ENCODE results near the gene KDM3A.

KDM3A gene

DNA sequence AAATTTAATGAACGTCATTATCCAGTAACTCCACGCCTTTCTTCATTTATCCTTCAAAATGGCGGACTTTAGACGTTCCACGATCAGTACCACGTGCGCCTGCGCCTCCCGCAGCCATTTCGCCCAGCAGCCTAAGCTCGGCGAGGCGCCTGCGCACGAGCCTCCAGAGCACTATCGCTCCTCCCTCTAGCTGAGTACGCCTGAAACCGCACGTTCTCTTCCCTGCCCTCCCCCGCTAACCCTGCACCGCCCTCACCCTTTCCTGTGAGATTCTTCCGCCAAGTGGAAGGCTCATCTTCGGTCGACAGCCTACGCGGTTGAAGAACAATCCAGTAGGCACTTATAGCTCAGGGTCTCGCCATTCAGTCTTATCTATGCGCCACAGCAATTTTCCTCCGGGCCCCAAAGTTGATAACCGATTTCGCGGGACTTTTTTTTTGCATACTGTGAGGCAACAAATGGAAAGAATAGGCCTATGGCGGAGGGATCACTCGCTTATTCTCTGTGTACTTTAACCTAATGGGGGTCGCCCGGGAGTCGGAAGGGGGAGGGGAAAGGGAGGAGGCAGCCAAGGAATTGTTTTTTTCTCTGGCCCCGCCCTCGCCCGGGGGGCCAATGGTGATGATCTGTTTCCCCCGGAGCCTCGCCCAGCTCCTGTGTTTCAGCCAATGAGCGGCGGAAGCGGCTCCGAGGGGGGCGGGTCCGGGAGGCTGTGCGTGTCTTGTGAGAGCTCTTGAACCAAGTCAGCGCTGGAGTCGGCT, at the start of gene KDM3A:
KDM3A (plus strand) TSS at position 741 of the 761 bp plus-strand sequence. CDS start 677 bp downstream, outside the sequence.
- intact Hi-C loops (cut with DNase I) = loop anchor here (2.0 to 10.0 kb wide), 2 partner anchors 182 to 246 kb away; partner anchors contain the start of genes IMMT, MRPL35 and RNF103
- DNase-seq = peak; percentile 96 to 100 (median 99)

- intact Hi-C loops (cut with DNase I) = no loop called here
- no peak for DNase-seq
Observed at GRCh38 chr2:86392873-86393518, 48.2 kb upstream of the KDM3A start.

- no peak for DNase-seq
- intact Hi-C loops (cut with DNase I) = no loop called here
Observed at GRCh38 chr2:86393521-86394491, 47.4 kb upstream of the KDM3A start.

DNA sequence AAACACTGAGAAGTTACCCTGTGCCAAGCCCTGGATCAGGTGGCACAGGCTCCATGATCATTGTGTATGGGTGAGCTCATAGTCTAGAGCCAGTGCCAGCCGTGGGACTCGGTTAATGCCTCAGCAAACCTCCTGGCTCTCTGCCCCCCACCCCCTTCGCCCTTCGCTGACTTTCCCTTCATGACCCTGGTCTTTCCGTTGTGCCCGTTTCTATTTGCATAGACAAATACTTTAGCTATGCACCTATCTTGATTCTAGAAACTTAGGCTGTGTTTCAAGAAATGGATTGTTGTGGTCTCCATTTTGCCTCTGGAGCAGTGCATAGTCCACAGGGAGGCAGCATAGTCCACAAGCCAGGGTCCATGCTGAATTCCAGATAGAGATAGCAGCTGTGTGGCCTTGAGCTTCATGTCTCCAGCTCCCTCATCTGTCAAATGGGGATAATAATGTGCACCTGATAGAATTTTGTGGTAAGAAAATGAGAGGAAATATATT, 44.8 kb upstream of the KDM3A start:
- intact Hi-C loops (cut with DNase I) = no loop called here
- peak in 41 of 42 donors; percentile 12 to 81 (median 55) for DNase-seq

DNA sequence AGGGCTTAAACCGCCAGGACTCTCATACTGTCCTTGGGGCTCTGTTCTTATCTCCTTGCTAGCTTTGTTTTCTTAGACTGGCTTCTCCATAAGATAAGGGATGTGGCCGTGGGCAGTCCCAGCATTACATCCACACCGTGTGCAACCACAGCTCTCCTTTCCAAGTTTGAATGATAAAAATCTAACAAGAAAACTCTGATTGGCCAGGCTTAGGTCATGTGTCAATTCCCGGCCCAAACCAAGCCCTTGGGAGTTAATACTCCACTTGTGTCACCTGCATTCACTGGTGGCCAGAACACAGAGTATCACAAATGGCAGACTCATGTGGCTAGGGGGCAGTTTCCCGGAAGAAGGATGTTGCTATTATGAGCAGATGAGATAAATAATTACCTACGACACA, 43.2 kb upstream of the KDM3A start:
- intact Hi-C loops (cut with DNase I) = no loop called here
- no peak for DNase-seq

DNA sequence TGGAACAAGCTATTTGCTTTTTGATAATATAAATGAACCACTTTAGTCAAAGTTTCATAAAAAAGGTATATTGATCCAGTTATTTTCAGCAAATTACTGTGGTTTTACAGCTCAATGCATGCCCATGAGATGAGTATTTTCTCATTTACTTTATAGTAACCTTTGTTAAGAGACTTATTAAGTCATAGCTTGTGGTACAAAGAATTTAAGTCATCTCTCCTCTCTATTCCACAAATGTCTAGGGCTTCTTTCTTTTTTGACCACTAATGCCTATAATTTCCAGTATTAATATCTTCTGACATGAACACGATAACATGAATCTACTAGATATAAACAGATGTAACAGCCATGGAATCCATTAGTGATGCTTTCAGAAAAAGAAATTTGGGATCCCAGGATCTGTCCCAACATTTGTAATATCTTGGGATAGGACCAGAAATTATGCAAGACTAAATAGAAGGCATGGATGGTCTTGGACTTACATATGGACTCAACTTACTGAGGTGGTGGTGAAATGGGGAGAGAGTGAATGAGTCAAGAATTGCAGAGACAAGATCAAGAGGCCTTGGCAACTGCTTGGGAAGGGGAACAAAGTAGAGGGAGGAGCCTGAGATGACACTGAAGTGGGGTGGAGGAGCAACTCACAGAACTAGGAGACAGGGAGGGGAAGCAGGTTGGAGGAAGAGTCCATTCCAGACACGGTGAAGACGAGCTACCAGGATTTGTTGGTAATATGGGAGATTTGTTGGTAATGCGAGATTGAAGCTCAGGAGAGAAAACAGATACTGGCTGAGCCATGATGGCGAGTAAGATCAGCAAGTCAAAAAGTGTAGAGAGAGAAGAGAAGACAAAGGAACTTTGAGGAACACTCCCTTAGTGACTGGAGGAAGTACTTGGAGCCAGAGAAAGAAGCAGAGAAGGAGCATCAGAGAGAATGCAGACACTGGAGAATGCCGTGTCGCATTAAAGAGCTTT, 42.4 kb upstream of the KDM3A start:
- DNase-seq = no peak
- intact Hi-C loops (cut with DNase I) = no loop called here

GRCh38 chr2:86400321-86400720, 40.9 kb upstream of the KDM3A start:
- no peak for DNase-seq
- intact Hi-C loops (cut with DNase I) = no loop called here

DNA sequence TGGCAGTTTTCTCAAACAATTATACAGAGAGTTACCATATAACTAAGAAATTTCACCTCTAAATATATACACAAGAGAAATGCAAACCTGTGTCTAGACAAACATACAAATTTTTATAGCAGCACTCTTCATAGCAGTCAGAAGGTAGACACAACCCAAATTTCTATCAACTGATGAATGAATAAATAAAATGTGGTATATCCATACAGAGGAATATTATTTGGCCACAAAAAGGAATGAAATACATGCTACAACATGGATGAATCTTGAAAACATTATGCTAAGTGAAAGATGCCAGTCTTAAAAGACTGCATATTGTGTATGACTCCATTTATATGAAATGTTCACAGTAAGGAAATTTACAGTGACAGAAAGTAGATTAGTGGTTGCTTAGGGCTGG, 30.6 kb upstream of the KDM3A start:
- intact Hi-C loops (cut with DNase I) = no loop called here
- DNase-seq = no peak

DNA sequence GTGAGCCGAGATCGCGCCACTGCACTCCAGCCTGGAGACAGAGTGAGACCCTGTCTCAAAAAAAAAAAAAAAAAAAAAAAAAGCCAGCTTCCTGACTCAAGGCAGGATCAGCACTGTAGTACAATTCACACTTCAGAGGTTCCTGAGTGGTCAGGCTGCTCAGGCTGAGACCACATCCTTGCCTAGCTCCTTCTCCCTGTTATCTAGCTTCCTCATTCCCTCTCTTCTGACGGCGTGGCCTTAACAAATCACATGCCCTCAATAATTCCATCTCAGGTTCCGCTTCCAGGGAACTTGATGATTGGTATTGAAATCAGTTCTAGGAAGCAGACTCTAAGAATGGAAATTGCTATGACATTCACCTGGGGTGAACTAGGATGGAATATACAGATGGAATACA, 29.8 kb upstream of the KDM3A start:
- intact Hi-C loops (cut with DNase I) = no loop called here
- no peak for DNase-seq

DNA sequence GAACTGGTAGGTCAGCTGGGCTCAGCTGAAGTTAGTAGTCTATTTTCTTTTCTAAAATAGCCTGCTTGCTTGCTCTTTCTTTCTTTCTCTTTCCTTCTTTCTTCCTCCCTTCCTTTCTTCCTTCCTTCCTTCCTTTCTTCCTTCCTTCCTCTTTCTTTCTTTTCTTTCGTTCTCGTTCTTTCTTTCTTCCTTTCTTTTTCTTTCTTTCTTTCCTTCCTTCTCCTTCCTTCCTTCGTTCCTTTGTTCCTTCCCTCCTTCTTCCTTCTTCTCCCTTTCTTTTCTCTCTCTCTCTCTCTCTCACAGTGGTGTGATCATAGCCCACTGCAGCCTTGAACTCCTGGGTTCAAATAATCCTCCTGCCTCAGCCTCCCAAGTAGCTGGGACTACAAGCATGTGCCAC, 29.2 kb upstream of the KDM3A start:
- no peak for DNase-seq
- intact Hi-C loops (cut with DNase I) = no loop called here

DNA sequence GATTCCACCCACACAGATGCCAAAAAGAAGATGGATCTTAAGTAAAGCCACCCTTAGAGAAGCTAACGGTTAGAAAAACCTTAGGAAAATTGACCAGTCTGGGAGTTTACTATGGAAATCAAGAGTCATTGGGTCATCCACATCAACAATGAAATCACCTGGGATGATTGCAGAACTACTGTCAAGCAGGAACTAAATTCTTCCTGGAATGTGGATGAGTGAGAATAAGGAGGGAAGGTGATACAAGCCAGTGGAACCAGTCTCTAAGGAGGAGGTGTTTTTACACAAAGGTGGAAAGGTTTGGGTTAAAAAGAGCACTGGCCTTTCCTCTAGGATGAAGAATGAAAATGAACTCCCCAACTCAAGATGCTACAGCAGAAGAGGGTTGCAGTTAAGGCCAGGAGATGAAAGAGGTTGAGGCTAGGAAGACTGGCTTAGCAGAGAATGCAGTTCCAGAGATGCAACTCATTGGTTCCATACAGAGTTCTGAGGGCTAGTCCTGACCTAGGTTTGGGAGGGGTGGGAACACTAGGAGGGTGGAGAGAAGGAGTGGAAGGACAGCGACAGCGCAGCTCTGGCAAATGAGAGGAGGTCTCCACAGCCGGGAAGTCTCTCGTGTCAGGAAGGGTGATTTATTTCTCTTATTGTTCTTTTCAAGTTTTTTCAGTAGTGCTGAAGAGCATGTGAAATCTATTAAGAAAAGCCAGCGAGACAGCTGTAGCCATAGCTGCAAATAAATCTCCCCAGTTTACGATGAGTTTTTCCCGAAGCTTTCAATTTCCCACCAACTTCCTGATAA, 27.7 kb upstream of the KDM3A start:
- intact Hi-C loops (cut with DNase I) = no loop called here
- no peak for DNase-seq

GRCh38 chr2:86414996-86415395, 26.2 kb upstream of the KDM3A start:
- no peak for DNase-seq
- intact Hi-C loops (cut with DNase I) = no loop called here

GRCh38 chr2:86416146-86416545, 25.0 kb upstream of the KDM3A start:
- DNase-seq = peak in 9 of 42 donors; percentile 4 to 28 (median 17)
- intact Hi-C loops (cut with DNase I) = no loop called here

DNA sequence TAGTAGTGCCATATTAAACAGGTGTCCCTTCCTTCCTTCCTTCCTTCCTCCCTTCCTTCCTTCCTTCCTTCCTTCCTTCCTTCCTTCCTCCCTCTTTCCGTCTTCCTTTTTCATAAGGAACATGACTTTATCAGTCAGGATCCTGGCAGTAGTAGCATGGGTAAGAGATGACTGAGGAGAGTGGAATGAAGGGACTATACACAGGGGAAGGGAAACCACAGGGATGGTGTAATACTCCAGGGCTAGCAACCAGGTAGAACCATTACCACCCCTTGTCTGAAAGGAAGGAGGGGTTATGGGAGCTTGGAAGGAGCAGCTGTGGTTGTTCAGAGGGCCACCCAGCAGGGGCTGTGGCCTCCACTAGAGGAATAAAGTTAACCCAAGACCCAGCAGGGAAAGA, 23.2 kb upstream of the KDM3A start:
- intact Hi-C loops (cut with DNase I) = no loop called here
- no peak for DNase-seq

GRCh38 chr2:86420913-86421312, 20.3 kb upstream of the KDM3A start:
- DNase-seq = peak in 6 of 42 donors; percentile 6 to 55 (median 24)
- intact Hi-C loops (cut with DNase I) = no loop called here

DNA sequence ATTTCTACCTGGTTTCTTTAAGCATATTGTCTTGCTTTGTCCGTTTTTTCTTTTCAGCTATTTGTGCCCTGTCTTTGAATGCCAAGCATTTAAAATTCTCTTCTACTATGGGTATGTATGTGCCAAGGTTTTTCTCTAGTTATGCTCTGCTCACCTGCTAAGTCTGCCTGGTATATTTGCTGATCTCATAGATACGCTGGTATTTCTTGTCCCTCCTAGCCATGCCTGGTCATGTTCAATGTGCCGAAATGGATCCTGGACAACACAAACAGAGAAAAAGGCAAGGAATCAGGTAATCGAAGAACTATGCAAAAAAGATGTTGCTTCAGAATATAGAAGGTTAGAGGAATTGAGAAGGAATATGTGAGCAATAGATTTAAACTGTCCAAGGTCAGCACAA, 14.9 kb upstream of the KDM3A start:
- intact Hi-C loops (cut with DNase I) = no loop called here

GRCh38 chr2:86429335-86429734, 11.8 kb upstream of the KDM3A start:
- intact Hi-C loops (cut with DNase I) = no loop called here
- DNase-seq = no peak

More for the DNA sequence above, 14.9 kb upstream of the KDM3A start:
- DNase-seq = no peak
